GM23248 (cell line): ENCODE data around the gene CARS1. TPM values are rescaled to one million over a fixed set of nuclear protein-coding genes. Genes with fewer than 3 reads are reported as not detected.

Experiments
- DNase-seq: peaks from one replicate; pipeline ENCODE4 v3.0.0-alpha.2; 2015
- H2AFZ ChIP-seq: fragments of 200-600 bp; sonication (generic); 2 replicates; pipeline ENCODE4 v1.6.1; 2016; ENCODE audit warnings: antibody characterized with exemption
- H3F3A ChIP-seq: fragments of 200-600 bp; sonication (generic); 2 replicates; pipeline ENCODE4 v1.6.1; 2016; ENCODE audit warnings: mild to moderate bottlenecking, antibody characterized with exemption, mixed run types; ENCODE audit not compliant: insufficient read depth
- H3K27ac ChIP-seq: fragments of 200-600 bp; sonication (generic); 2 replicates; pipeline ENCODE4 v1.5.1; 2016; ENCODE audit warnings: mild to moderate bottlenecking
- H3K27me3 ChIP-seq: fragments of 200-600 bp; sonication (generic); replicated peaks from 2 replicates; pipeline ENCODE4 v1.6.1; 2016; ENCODE audit warnings: mild to moderate bottlenecking; ENCODE audit not compliant: insufficient read depth
- H3K36me3 ChIP-seq: fragments of 200-600 bp; sonication (generic); 2 replicates; pipeline ENCODE4 v1.6.1; 2016; ENCODE audit warnings: low read depth, mild to moderate bottlenecking
- H3K4me1 ChIP-seq: fragments of 200-600 bp; sonication (generic); 2 replicates; pipeline ENCODE4 v1.6.1; 2016; ENCODE audit warnings: mild to moderate bottlenecking; ENCODE audit not compliant: insufficient read depth
- H3K4me2 ChIP-seq: fragments of 200-600 bp; sonication (generic); one replicate; pipeline ENCODE4 v1.6.1; 2016; ENCODE audit warnings: mild to moderate bottlenecking; ENCODE audit not compliant: unreplicated experiment
- H3K4me3 ChIP-seq: fragments of 200-600 bp; sonication (generic); 2 replicates; pipeline ENCODE4 v1.5.1; 2016; ENCODE audit warnings: mild to moderate bottlenecking
- H3K79me2 ChIP-seq: fragments of 200-600 bp; sonication (generic); 2 replicates; pipeline ENCODE4 v1.6.1; 2016; ENCODE audit warnings: mild to moderate bottlenecking; ENCODE audit not compliant: insufficient read depth
- H3K9ac ChIP-seq: fragments of 200-600 bp; sonication (generic); 2 replicates; pipeline ENCODE4 v1.6.1; 2016; ENCODE audit warnings: mild to moderate bottlenecking
- H3K9me2 ChIP-seq: fragments of 200-600 bp; sonication (generic); 2 replicates; pipeline ENCODE4 v1.6.1; 2016; ENCODE audit warnings: mixed run types, mild to moderate bottlenecking, moderate library complexity; ENCODE audit not compliant: insufficient read depth
- H3K9me3 ChIP-seq: fragments of 200-600 bp; sonication (generic); one replicate; pipeline ENCODE4 v1.6.1; 2017; ENCODE audit warnings: low read depth
- H4K20me1 ChIP-seq: fragments of 200-600 bp; sonication (generic); 2 replicates; pipeline ENCODE4 v1.6.0; 2016; ENCODE audit not compliant: insufficient read depth
- EZH2 ChIP-seq: fragments of 200-600 bp; sonication (generic); IDR thresholded peaks from 2 replicates; pipeline ENCODE4 v1.6.1; 2018; ENCODE audit warnings: antibody characterized with exemption, mild to moderate bottlenecking; ENCODE audit not compliant: insufficient read depth, poor library complexity, severe bottlenecking
- EZH2phosphoT487 ChIP-seq: fragments of 200-600 bp; sonication (generic); IDR thresholded peaks from 2 replicates; pipeline ENCODE4 v1.6.1; 2018; ENCODE audit warnings: antibody characterized with exemption, moderate library complexity, mild to moderate bottlenecking, low read depth; ENCODE audit not compliant: insufficient read depth
- WGBS, 2 experiments: methylation state at CpG; one replicate each; pipeline ENCODE4 v1.1.6; 2015 to 2017; ENCODE audit warnings: low lambda C conversion rate in 2 of 2, low coverage in 1 of 2; ENCODE audit errors: missing lambda C conversion rate in 2 of 2; 5-methylcytosine and 5-hydroxymethylcytosine counted together
- in situ Hi-C: fragments of 300-500 bp; cut with MboI; formaldehyde crosslinking; loops from 2 replicates; pipeline ENCODE4 v1.15.0; 2020
- polyA plus RNA-seq: library from polyadenylated mRNA; unstranded; fragments of >200 nt; fragmentation: Nextera tagmentation; extraction: Ambion mirVana; gene quantifications from 2 replicates; pipeline ENCODE4 v1.2.1, GENCODE V29; 2016
- total RNA-seq: library from RNA; depleted of rRNA; stranded (reverse); fragments of >200 nt; shearing (Covaris generic); gene quantifications from 2 replicates; pipeline ENCODE4 v1.2.3, GENCODE V29; 2014

CARS1 gene
- total and polyA plus RNA-seq, 2 experiments from 2014 or later: 111 to 115 TPM

GRCh38 chr11:2980168-2980840, 76.9 kb downstream of the CARS1 start:
- Histone ChIP-seq H3K4me3 (no peak overlapping the region), H3F3A (no peaks in the 10 kb centered on the region), H3K9ac (no peak overlapping the region), H3K79me2 (peaks cover 100% of the 10 kb centered on the region), H3K36me3 (peaks cover 33% of the 10 kb centered on the region), H3K4me1 (no peaks in the 10 kb centered on the region), H2AFZ (no peak overlapping the region), H4K20me1 (0 out of 2 replicates have a peak, but pooled peaks cover 4% of the 10 kb centered on the region), H3K4me2 (no peak overlapping the region), H3K27me3 (no peaks in the 10 kb centered on the region), H3K9me2 (no peaks in the 10 kb centered on the region), H3K27ac (no peak overlapping the region), H3K9me3 (no peaks in the 10 kb centered on the region)
- TF ChIP-seq EZH2phosphoT487 (no peak), EZH2 (no peak)
- no peak for DNase-seq
- in situ Hi-C loops: no loop called here
- WGBS, 2 experiments: 85 to 87% methylated on average over 6 of the region's 6 CpGs

DNA sequence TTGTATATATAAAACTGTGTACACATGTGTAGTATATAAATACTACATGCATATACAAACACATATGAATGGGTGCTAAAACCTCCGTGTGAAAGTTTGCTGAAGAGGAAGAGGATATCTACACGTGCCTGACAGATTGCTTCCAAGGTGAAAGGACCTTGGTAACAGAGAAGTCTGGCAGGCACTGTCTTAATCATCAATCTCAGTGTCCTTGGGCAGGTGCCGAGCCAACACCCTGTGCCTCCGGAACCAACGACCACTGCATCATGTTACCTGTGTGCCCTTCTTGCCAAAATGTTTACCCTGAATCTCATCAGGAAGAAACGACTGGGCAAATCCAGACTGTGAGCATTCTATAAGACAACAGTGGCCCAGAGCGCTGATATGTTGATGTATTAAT, 80.1 kb downstream of the CARS1 start:
- H4K20me1 ChIP-seq: 0 out of 2 replicates have a peak, but pooled peaks cover 4% of the 10 kb centered on the region
- H3K9me3 ChIP-seq: no peaks in the 10 kb centered on the region
- H3F3A ChIP-seq: no peaks in the 10 kb centered on the region
- no peak for TF ChIP-seq EZH2
- TF ChIP-seq EZH2phosphoT487: no peak
- H3K79me2 ChIP-seq: peaks cover 98% of the 10 kb centered on the region
- no peak overlapping the region for H2AFZ ChIP-seq
- WGBS, 2 experiments: 83 to 85% methylated on average over 7 of the region's 7 CpGs
- H3K9me2 ChIP-seq: no peaks in the 10 kb centered on the region
- H3K27ac ChIP-seq: no peak overlapping the region
- peaks cover 49% of the 10 kb centered on the region for H3K36me3 ChIP-seq
- no peak for DNase-seq
- no peaks in the 10 kb centered on the region for H3K27me3 ChIP-seq
- H3K9ac ChIP-seq: no peak overlapping the region
- H3K4me2 ChIP-seq: no peak overlapping the region
- H3K4me3 ChIP-seq: no peak overlapping the region
- in situ Hi-C loops: no loop called here
- H3K4me1 ChIP-seq: no peaks in the 10 kb centered on the region

GRCh38 chr11:2976294-2977063, 80.7 kb downstream of the CARS1 start:
- H3F3A ChIP-seq: no peaks in the 10 kb centered on the region
- no peaks in the 10 kb centered on the region for H3K9me2 ChIP-seq
- no peak overlapping the region for H3K9ac ChIP-seq
- no peak for DNase-seq
- peaks cover 54% of the 10 kb centered on the region for H3K36me3 ChIP-seq
- no peaks in the 10 kb centered on the region for H3K9me3 ChIP-seq
- H3K27me3 ChIP-seq: no peaks in the 10 kb centered on the region
- no peak overlapping the region for H3K4me3 ChIP-seq
- 82 to 83% methylated on average over 6 of the region's 6 CpGs for WGBS, 2 experiments
- no peak overlapping the region for H2AFZ ChIP-seq
- 0 out of 2 replicates have a peak, but pooled peaks cover 4% of the 10 kb centered on the region for H4K20me1 ChIP-seq
- no peak for TF ChIP-seq EZH2phosphoT487
- no peak for TF ChIP-seq EZH2
- no peaks in the 10 kb centered on the region for H3K4me1 ChIP-seq
- H3K27ac ChIP-seq: no peak overlapping the region
- H3K4me2 ChIP-seq: no peak overlapping the region
- peaks cover 98% of the 10 kb centered on the region for H3K79me2 ChIP-seq
- in situ Hi-C loops: no loop called here

- Histone ChIP-seq H2AFZ (no peak overlapping the region), H3K79me2 (peaks cover 95% of the 10 kb centered on the region), H3K4me3 (no peak overlapping the region), H4K20me1 (no peaks in the 10 kb centered on the region), H3K9me3 (no peaks in the 10 kb centered on the region), H3K4me2 (no peak overlapping the region), H3K36me3 (peaks cover 61% of the 10 kb centered on the region), H3F3A (no peaks in the 10 kb centered on the region), H3K9me2 (no peaks in the 10 kb centered on the region), H3K27me3 (no peaks in the 10 kb centered on the region), H3K27ac (no peak overlapping the region), H3K9ac (no peak overlapping the region), H3K4me1 (no peaks in the 10 kb centered on the region)
- peak; percentile 54 for DNase-seq
- in situ Hi-C loops: no loop called here
- 73 to 77% methylated on average over 4 of the region's 4 CpGs for WGBS, 2 experiments
- TF ChIP-seq EZH2 (no peak), EZH2phosphoT487 (no peak)
Observed at GRCh38 chr11:2975594-2975993, 81.6 kb downstream of the CARS1 start.
